K562 (cell line): Measurements from ENCODE around the gene TCF4. TPM values are rescaled to one million over a fixed set of nuclear protein-coding genes. Genes with fewer than 3 reads are reported as not detected.

Experiments used
- ATAC-seq: fragments of 200-7000 bp; cut with Tn5 transposase; 3 replicates; pipeline ENCODE4 v1.9.1; 2020; ENCODE audit warnings: moderate library complexity
- BruUV-seq: library from RNA; stranded (reverse); fragments of 400-500 nt; replicated peaks from 2 replicates; lab custom pipeline; 2021; lab: Mats Ljungman, UMichigan
- CTCF ChIA-PET: fragments of 300-600 bp; formaldehyde crosslinking; extraction: SDS; loops from one replicate; lab custom pipeline; 2021; ENCODE audit warnings: low intra/inter-chr PET ratio; lab: Yijun Ruan, JAX
- POLR2A ChIA-PET: fragments of 300-600, 350-650 bp; sonication (Branson Sonifier 250); formaldehyde crosslinking; extraction: SDS; loops from one replicate; lab custom pipeline; 2021; ENCODE audit warnings: antibody characterized with exemption, inconsistent platforms; lab: Yijun Ruan, JAX
- DNase-seq, 4 experiments: peaks; one replicate each; pipeline versions ENCODE4 v3.0.0 to v3.0.0-alpha.2; 2011 to 2018; ENCODE audit warnings: low spot score in 3 of 4, mixed read lengths in 3 of 4; ENCODE audit errors: extremely low read depth in 1 of 4
- FAIRE-seq: peaks from 2 replicates; lab custom pipeline; 2011; peaks lifted over from hg19 to GRCh38; lab: Jason Lieb, UNC
- H2AFZ ChIP-seq: 2 replicates; pipeline ENCODE4 v1.6.0; 2011; ENCODE audit warnings: low read depth, low read length, control low read depth, inconsistent platforms
- H3K27ac ChIP-seq: fragments of 200-600 bp; 3 replicates; pipeline ENCODE4 v1.8.0; 2011; ENCODE audit warnings: low read depth, mild to moderate bottlenecking, control low read depth, inconsistent platforms, low read length, moderate library complexity, mixed read lengths; ENCODE audit errors: extremely low read depth
- H3K27me3 ChIP-seq, 2 experiments: fragments of 300-600 bp in 1 of 2; 2 replicates in 1 of 2; 3 replicates in 1 of 2; pipeline versions ENCODE4 v1.6.0 to v1.8.0; 2011; ENCODE audit warnings: inconsistent platforms in 2 of 2, low read length in 2 of 2, mild to moderate bottlenecking in 1 of 2, mixed read lengths in 1 of 2, moderate library complexity in 1 of 2; ENCODE audit not compliant: control insufficient read depth in 2 of 2, insufficient read depth in 2 of 2
- H3K36me3 ChIP-seq: fragments of 300-600 bp; 3 replicates; pipeline ENCODE4 v1.8.0; 2011; ENCODE audit warnings: mild to moderate bottlenecking, low read length, inconsistent platforms; ENCODE audit not compliant: control insufficient read depth, insufficient read depth
- H3K4me1 ChIP-seq, 2 experiments: fragments of 200-600 bp in 1 of 2; replicated peaks in 1 of 2; 2 replicates in 1 of 2; 3 replicates in 1 of 2; pipeline versions ENCODE4 v1.5.1 to v1.8.0; 2011; ENCODE audit warnings: inconsistent platforms in 2 of 2, low read length in 2 of 2, mild to moderate bottlenecking in 1 of 2, mixed read lengths in 1 of 2, moderate library complexity in 1 of 2; ENCODE audit not compliant: control insufficient read depth in 2 of 2, insufficient read depth in 2 of 2
- H3K4me2 ChIP-seq: 2 replicates; pipeline ENCODE4 v1.6.1; 2011; ENCODE audit warnings: low read length, control low read depth, inconsistent platforms, mixed read lengths; ENCODE audit not compliant: insufficient read depth
- H3K4me3 ChIP-seq: fragments of 200-600 bp; sonication (generic), shearing (Covaris generic); 2 replicates; pipeline ENCODE4 v1.5.1; 2016; ENCODE audit warnings: control low read depth, inconsistent platforms
- H3K79me2 ChIP-seq: fragments of 200-600 bp; 3 replicates; pipeline ENCODE4 v1.8.0; 2011; ENCODE audit warnings: low read length, inconsistent platforms; ENCODE audit not compliant: control insufficient read depth, insufficient read depth
- H3K9ac ChIP-seq, 2 experiments: 2 replicates each; pipeline versions ENCODE4 v1.6.0 to v1.6.1; 2011; ENCODE audit warnings: low read depth in 2 of 2, low read length in 2 of 2, control low read depth in 1 of 2, inconsistent platforms in 1 of 2, mild to moderate bottlenecking in 1 of 2, mixed read lengths in 1 of 2; ENCODE audit not compliant: insufficient read depth in 1 of 2
- H3K9me1 ChIP-seq: one replicate; pipeline ENCODE4 v1.6.0; 2011; ENCODE audit warnings: inconsistent platforms, mild to moderate bottlenecking, low read length, moderate library complexity; ENCODE audit not compliant: control insufficient read depth, insufficient read depth
- H3K9me3 ChIP-seq: replicated peaks from 2 replicates; pipeline ENCODE4 v1.5.1; 2011; ENCODE audit warnings: low read depth, low read length, inconsistent platforms; ENCODE audit not compliant: control insufficient read depth, insufficient read depth
- H4K20me1 ChIP-seq: replicated peaks from 2 replicates; pipeline ENCODE4 v1.6.1; 2011; ENCODE audit warnings: low read length, inconsistent platforms, mixed read lengths; ENCODE audit not compliant: control insufficient read depth, insufficient read depth
- BDP1 ChIP-seq: IDR thresholded peaks from 3 replicates; pipeline ENCODE4 v1.6.1; 2011; ENCODE audit not compliant: insufficient read length, insufficient read depth
- GATAD2B ChIP-seq: fragments of 450-650 bp; IDR thresholded peaks from 2 replicates; pipeline ENCODE4 v1.6.1; 2017; ENCODE audit warnings: mild to moderate bottlenecking, borderline replicate concordance
- ILF3 ChIP-seq: fragments of 450-650 bp; IDR thresholded peaks from 2 replicates; pipeline ENCODE4 v1.6.1; 2018; ENCODE audit warnings: antibody characterized with exemption, mild to moderate bottlenecking, moderate library complexity, borderline replicate concordance
- MAFF ChIP-seq: IDR thresholded peaks from 2 replicates; pipeline ENCODE4 v1.6.1; 2012; ENCODE audit warnings: low read length, improper control_type of control experiment
- SAP30 ChIP-seq: fragments of 200-600 bp; sonication (generic); IDR thresholded peaks from 2 replicates; pipeline ENCODE4 v1.6.1; 2012; ENCODE audit warnings: borderline replicate concordance, low read depth, mild to moderate bottlenecking, moderate library complexity, low read length, control low read depth, inconsistent platforms; ENCODE audit not compliant: insufficient read depth, poor library complexity, severe bottlenecking
- SRSF9 ChIP-seq: fragments of 200-400 bp; formaldehyde crosslinking; IDR thresholded peaks from 2 replicates; pipeline ENCODE4 v1.6.1; 2017; ENCODE audit warnings: low read depth, low read length, borderline replicate concordance
- TSC22D4 ChIP-seq: fragments of 450-650 bp; IDR thresholded peaks from 2 replicates; pipeline ENCODE4 v1.6.1; 2016; ENCODE audit warnings: missing genetic modification characterization, missing biosample characterization, control low read depth
- ZC3H8 ChIP-seq: fragments of 450-650 bp; IDR thresholded peaks from 2 replicates; pipeline ENCODE4 v1.6.1; 2017
- ZFX ChIP-seq: sonication (generic); formaldehyde crosslinking; IDR thresholded peaks from 2 replicates; pipeline ENCODE4 v1.8.0; 2022; ENCODE audit warnings: mild to moderate bottlenecking, missing genetic modification reagents, moderate library complexity
- ZNF583 ChIP-seq: fragments of 250-450 bp; sonication (Bioruptor Pico); IDR thresholded peaks from 2 replicates; pipeline ENCODE4 v1.4.0; 2020
- ZNF707 ChIP-seq: fragments of 250-450 bp; sonication (Bioruptor Pico); conservative IDR thresholded peaks from 2 replicates; pipeline ENCODE4 v1.8.0; 2022; ENCODE audit warnings: inconsistent platforms, mild to moderate bottlenecking, moderate library complexity
- WGBS: fragments of 100-300 bp; shearing (Covaris generic); methylation state at CpG from one replicate; pipeline ENCODE4 v1.1.6; 2016; ENCODE audit warnings: low coverage, mixed read lengths; ENCODE audit not compliant: insufficient coverage; ENCODE audit errors: missing lambda C conversion rate; 5-methylcytosine and 5-hydroxymethylcytosine counted together
- in situ Hi-C: fragments of 300-500 bp; cut with MboI; formaldehyde crosslinking; loops from 4 replicates; pipeline ENCODE4 v1.15.0; 2018; ENCODE audit warnings: inconsistent platforms, mixed read lengths
- intact Hi-C: fragments of 100-400 bp; cut with micrococcal nuclease; formaldehyde crosslinking; loops from 2 replicates; pipeline ENCODE4 v1.14.2; 2022
- polyA plus RNA-seq, 8 experiments: library from polyadenylated mRNA; depleted of rRNA in 4 of 8; stranded (reverse) in 5 of 8; unstranded in 3 of 8; fragments of >200 nt; fragmentation: Nextera tagmentation in 2 of 8; fragmentation: Illumina TruSeq in 1 of 8; extraction: Ambion mirVana in 2 of 8; extraction: Trizol in 1 of 8; gene quantifications; 2 replicates each; pipeline versions ENCODE4 v1.2.1 to v1.2.3, GENCODE V29; 2011 to 2014; ENCODE audit warnings: inconsistent platforms in 1 of 8, missing spikeins in 1 of 8
- total RNA-seq, 7 experiments: library from RNA; depleted of rRNA in 6 of 7; stranded (reverse); fragments of >200 nt in 6 of 7; fragmentation: Illumina TruSeq in 2 of 7; extraction: Trizol in 2 of 7; gene quantifications; 2 replicates each; pipeline versions ENCODE4 v1.2.1 to v1.2.3, GENCODE V29; 2011 to 2021; ENCODE audit warnings: low replicate concordance in 1 of 7
- TF ChIP-seq, protein P1 (sequence below), 2 experiments: fragments of 450-650 bp; IDR thresholded peaks; 2 replicates each; pipeline ENCODE4 v1.6.1; 2016; ENCODE audit warnings: mild to moderate bottlenecking in 2 of 2, borderline replicate concordance in 1 of 2, low read depth in 1 of 2, moderate library complexity in 1 of 2

TCF4 gene
- total and polyA plus RNA-seq, 9 of the 15 experiments (the other 6 are each of a cell fraction or from before 2014, with no cell fraction given), result 4.8 to 24.7 (median 15.2) TPM

DNA sequence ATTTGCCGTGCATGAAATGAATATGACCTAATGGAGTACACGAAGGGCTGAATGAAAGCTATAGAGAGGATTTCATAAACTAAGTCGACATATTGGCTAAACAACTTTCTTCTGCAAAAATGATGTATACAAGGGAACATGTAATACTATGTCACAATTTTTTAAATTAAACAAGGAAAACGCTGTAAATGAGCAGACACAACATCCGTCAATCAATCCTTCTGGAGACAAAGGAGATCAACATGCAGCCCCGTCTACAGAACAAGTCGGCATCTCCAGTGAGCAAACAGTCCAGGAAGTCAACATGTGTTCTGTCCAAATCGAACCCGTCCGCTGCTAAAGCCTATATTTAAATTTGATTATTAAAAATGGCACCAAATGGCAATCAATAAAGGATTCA, 180.8 kb downstream of the TCF4 start:
- in situ Hi-C loops, result no loop called here
- FAIRE-seq, result no peak

GRCh38 chr18:55406451-55406991, 181.5 kb downstream of the TCF4 start:
- Histone ChIP-seq H3K27ac (no peak overlapping the region), H3K4me1 (no peaks in the 10 kb centered on the region; a peak in 1 of 5 replicates), H3K79me2 (no peaks in the 10 kb centered on the region), H3K9me3 (no peaks in the 10 kb centered on the region), H3K9ac (no peak overlapping the region), H4K20me1 (no peaks in the 10 kb centered on the region), H3K27me3 (no peaks in the 10 kb centered on the region), H3K4me2 (no peak overlapping the region), H3K9me1 (no peaks in the 10 kb centered on the region), H3K4me3 (no peak overlapping the region), H3K36me3 (no peaks in the 10 kb centered on the region), H2AFZ (no peak overlapping the region)
- 84% methylated on average over 9 of the region's 15 CpGs for WGBS
- no peak for DNase-seq
- BruUV-seq, result no TSS peak
- TF ChIP-seq SRSF9, result no peak
- TF ChIP-seq, protein P1, sequence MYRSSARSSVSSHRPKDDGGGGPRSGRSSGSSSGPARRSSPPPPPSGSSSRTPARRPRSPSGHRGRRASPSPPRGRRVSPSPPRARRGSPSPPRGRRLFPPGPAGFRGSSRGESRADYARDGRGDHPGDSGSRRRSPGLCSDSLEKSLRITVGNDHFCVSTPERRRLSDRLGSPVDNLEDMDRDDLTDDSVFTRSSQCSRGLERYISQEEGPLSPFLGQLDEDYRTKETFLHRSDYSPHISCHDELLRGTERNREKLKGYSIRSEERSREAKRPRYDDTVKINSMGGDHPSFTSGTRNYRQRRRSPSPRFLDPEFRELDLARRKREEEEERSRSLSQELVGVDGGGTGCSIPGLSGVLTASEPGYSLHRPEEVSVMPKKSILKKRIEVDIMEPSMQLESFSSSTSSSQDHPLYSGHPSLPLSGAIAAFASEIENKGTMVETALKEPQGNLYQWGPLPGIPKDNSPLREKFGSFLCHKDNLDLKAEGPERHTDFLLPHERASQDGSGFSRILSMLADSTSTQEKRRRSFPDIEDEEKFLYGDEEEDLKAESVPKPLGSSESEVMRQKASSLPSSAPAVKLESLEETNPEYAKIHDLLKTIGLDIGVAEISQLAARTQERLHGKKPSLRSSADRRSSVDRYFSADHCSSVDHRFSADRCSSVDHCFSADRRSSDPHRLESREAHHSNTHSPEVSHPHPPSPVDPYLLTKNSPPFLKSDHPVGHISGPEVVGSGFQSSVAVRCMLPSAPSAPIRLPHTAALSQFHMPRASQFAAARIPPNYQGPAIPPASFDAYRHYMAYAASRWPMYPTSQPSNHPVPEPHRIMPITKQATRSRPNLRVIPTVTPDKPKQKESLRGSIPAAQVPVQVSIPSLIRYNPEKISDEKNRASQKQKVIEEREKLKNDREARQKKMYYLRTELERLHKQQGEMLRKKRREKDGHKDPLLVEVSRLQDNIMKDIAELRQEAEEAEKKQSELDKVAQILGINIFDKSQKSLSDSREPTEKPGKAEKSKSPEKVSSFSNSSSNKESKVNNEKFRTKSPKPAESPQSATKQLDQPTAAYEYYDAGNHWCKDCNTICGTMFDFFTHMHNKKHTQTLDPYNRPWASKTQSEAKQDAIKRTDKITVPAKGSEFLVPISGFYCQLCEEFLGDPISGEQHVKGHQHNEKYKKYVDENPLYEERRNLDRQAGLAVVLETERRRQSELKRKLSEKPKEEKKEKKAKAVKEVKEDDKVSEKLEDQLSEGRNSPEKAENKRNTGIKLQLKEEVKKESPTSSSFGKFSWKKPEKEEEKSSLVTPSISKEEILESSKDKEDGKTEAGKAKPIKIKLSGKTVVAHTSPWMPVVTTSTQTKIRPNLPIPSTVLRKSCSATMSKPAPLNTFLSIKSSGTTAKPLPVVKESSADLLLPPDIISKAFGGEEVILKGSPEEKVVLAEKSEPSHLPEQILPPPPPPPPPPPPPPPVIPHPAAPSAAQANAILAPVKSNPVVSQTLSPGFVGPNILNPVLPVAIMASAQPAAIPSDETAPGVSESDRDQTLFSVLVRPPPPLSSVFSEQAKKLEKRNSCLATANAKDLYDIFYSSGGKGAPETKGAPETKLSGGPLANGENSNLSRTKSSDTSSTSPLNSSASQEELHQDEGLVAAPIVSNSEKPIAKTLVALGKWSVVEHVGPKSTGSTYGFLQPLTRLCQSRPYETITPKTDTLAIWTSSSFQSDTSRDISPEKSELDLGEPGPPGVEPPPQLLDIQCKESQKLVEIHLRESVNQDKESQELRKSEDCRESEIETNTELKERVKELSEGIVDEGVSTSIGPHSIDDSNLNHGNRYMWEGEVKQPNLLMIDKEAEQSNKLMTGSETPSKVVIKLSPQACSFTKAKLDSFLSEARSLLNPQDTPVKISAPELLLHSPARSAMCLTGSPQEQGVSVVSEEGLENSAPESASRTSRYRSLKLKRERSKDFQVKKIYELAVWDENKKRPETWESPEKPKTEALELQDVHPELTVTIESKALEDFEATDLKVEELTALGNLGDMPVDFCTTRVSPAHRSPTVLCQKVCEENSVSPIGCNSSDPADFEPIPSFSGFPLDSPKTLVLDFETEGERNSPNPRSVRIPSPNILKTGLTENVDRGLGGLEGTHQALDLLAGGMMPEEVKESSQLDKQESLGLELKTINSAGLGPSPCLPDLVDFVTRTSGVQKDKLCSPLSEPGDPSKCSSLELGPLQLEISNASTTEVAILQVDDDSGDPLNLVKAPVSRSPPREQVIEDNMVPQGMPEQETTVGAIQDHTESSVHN (IDR thresholded peaks at IDR 0.05; ENCODE audit: borderline replicate concordance in 1 of 2, low read depth in 1 of 2), result no peak
- intact Hi-C loops, result no loop called here
- ATAC-seq, result no peak
- FAIRE-seq, result no peak
- ChIA-PET POLR2A (interaction anchor here (0.5 to 0.8 kb wide), 2 partner anchors 22 to 387 kb away, joined by 3 to 5 read pairs; no protein-coding TSS in a partner anchor), CTCF (no interaction called here)
- in situ Hi-C loops, result no loop called here

More for the DNA sequence above, 180.8 kb downstream of the TCF4 start:
- Histone ChIP-seq H3K4me2 (no peak overlapping the region), H3K36me3 (no peaks in the 10 kb centered on the region), H2AFZ (no peak overlapping the region), H3K4me1 (no peaks in the 10 kb centered on the region; a peak in 1 of 5 replicates), H3K9me3 (no peaks in the 10 kb centered on the region), H4K20me1 (no peaks in the 10 kb centered on the region), H3K9me1 (no peaks in the 10 kb centered on the region), H3K4me3 (no peak overlapping the region), H3K27me3 (no peaks in the 10 kb centered on the region), H3K79me2 (no peaks in the 10 kb centered on the region), H3K9ac (no peak overlapping the region), H3K27ac (no peak overlapping the region)
- intact Hi-C loops, result no loop called here
- WGBS, result 90% methylated on average over 10 of the region's 10 CpGs
- CTCF ChIA-PET, result no interaction called here
- DNase-seq, result no peak
- no peak for ATAC-seq
- POLR2A ChIA-PET, result no interaction called here
- no TSS peak for BruUV-seq
- no peak for TF ChIP-seq ZC3H8
- no peak for TF ChIP-seq ZNF583 (CRISPR knock-in tag)
- no peak for TF ChIP-seq ZFX (CRISPR knock-in tag)
- no peak for TF ChIP-seq ZNF707 (CRISPR knock-in tag)
- TF ChIP-seq BDP1, result no peak
- no peak for TF ChIP-seq MAFF
- no peak for TF ChIP-seq GATAD2B
- TF ChIP-seq ILF3, result no peak
- TF ChIP-seq SAP30, result no peak
- no peak for TF ChIP-seq TSC22D4
